Measurements from ENCODE around the gene CD72.
"Not testable (repeated sequence)": the region's sequence is repeated elsewhere in the genome, so short reads cannot be mapped to it uniquely, and the experiment has no call there.

CD72 gene

DNA sequence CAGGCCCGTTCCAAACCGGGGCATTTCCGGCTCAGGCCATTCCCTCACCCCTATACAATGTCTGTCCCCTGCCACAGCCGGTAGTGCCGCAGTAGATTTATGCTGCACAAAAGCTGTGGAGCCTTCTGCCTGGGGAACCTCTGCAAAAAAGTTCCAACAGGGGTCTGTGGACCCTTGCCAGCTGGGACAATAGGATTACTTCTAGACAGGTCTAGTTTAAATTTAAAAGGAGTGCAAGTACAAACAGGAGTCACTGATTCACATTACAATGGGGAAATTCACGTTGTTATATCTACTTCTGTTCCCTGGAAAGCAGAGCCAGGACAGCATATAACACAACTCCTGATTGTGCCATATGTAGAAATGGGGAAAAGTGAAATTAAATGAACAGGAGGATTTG is 34.7 kb downstream of the CD72 start:
- FAIRE-seq = not testable (repeated sequence)

DNA sequence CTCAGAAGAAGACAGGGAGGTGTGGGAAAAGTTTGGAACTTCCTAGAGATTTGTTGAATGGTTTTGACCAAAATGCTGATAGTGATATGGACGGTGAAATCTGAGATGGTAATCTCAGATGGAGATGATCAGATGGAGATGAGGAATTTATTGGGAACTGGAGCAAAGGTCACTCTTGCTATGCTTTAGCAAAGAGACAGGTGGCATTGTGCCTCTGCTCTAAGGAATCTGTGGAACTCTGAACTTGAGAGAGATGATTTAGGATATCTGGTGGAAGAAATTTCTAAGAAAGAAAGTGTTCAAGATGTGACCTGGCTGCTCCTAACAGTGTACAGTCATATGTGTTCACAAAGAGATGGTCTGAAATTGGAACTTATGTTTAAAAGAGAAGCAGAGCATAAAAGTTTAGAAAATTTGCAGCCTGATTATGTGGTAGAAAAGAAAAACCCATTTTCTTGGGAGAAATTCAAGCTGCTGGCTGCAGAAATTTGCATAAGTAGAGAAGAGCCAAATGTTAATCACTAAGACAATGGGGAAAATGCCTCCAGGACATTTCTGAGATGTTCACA is 38.5 kb downstream of the CD72 start:
- not testable (repeated sequence) for FAIRE-seq

GRCh38 chr9:35579130-35579529 is 39.1 kb downstream of the CD72 start:
- FAIRE-seq = no peak

- no peak for FAIRE-seq
These were observed 40.7 kb downstream of the CD72 start for GRCh38 chr9:35577486-35577885.

DNA sequence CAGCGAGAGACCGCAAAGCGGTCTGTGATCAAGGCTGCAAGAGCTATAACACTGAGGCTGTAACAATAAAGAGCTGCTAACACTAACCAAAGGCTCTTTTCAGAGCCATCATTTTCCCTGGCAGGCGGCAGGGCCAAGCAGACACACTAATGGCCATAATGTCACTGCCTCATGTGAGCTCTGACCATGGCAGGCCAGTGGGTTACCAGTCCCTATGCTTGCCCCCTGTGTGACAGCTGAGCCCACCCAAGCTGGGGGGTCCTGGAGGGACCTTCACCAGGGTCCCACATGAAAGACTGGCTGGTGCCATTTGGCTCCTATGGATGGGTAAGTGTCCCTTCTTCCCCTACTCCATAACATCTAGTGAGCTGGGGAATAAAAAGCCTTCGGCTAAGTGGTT is 42.7 kb downstream of the CD72 start:
- no peak for FAIRE-seq

GRCh38 chr9:35574578-35575122 is 43.6 kb downstream of the CD72 start:
- FAIRE-seq = no peak

DNA sequence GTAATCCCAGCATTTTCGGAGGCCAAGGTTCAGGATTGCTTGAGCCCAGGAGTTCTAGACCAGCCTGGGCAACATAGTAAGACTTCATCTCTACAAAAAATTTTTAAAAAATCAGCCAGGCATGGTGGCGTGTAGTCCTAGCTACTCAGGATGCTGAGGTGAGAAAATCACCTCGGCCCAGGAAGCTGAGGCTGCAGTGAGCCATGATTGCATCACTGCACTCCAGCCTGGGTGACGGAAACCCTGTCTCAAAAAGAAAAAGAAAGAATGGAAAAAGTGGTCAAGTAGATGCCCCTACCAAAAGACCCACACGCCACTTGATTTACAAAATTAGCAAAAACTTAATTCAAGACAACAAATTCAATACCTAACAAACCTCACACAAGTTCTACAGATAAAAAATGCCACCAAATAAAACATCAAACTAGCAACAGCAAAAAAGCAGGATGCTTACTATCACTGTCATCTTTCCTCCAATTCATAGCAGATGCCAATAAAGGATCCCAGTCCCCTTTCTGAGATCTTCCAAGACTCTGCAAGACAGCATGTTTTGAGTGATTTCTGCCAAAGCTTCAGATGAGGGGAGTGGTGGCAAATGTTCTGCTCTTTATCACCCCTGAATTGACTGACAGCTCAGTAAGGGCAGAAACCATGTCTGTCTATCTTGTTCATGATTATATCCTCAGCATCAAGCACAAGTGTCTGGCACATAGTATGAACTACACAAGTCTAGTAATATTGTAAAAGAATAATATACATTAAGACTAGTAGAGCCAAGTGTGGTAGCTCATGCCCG is 47.3 kb downstream of the CD72 start:
- FAIRE-seq = no peak

DNA sequence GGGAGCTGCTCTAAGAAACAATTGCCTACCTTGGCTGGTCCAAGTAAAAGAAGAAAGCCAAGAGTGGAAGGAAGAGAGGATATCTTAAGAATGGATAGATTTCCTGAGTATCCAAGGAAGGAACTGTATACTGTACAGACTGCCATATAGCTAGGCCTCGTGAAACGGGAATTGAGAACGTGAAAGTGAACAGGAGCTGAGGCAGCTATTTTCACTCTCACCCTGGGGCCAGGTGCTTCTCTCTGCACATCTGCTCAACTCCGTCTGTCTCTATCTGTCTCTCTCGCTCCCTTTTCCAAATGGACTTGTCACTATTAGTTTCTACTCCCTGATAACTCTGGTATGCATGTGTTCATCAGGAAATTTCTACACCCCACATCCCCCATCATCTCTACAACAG is 49.0 kb downstream of the CD72 start:
- FAIRE-seq = no peak

GRCh38 chr9:35568196-35568595 is 50.0 kb downstream of the CD72 start:
- FAIRE-seq = no peak

DNA sequence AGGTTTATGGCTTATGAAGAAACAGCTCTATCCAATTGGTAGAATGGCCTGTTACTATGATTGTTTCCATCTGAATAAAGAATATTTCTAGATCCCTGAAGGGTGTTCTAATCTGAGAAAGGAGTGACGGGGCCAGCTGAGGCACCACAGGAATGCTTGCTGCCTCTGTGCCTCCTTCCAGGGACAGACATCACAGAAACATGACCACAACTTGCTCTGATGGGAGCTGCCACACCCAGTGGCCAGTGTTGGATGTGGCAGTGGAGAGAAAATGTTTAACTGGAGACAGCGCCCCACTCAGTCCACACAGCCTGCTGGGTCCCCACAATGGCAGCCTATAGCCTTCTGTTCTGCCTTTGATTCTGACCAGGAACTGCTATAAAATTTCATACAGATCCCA is 51.8 kb downstream of the CD72 start:
- FAIRE-seq = no peak

- FAIRE-seq = no peak
These were observed 53.6 kb downstream of the CD72 start for GRCh38 chr9:35564658-35565061.

- FAIRE-seq = no peak
These were observed 54.4 kb downstream of the CD72 start for GRCh38 chr9:35563791-35564197.

DNA sequence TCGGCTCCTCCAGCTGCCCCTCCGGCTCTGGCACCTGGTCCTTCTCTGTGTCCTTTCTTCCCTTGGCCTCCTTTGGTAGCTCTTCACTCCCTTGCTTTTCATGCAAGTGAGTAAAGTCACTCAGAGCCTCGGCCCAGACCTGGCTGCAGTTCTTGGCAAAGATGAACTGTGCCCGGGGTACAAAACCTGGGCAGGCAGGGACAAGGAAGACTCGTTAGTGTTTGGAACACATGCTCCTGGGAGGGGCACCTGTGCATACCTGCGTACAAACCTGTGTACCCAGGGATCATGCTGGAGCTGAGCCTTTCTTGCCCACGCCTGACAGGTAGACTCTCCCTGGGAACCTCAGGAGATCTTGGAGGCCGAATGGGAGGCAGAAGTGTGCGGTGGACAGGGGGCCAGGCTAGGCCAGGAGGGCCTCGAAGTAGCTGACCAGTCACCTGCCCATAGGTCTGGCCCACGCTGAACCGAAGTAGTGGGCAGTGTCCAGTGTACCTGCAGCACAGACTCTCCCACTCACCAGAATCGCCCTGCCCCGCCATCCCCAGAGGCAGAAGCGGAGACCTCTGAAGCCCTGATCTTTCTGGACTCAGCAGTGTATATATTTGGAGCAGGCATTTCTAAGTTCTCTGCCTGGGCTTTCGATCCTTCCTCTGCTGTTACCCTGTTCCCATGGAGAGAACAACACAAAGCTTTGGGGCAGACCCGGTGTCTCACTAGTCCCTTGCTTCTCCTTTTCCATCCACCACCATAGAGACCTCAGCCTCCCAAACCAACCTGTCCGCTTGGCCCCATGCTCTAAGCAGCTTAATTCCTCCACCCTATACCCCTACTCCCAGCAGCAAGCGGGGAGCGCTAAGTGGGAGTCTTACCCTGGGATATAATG is 55.1 kb downstream of the CD72 start:
- FAIRE-seq = no peak

GRCh38 chr9:35561468-35562261 is 56.5 kb downstream of the CD72 start:
- FAIRE-seq = no peak

DNA sequence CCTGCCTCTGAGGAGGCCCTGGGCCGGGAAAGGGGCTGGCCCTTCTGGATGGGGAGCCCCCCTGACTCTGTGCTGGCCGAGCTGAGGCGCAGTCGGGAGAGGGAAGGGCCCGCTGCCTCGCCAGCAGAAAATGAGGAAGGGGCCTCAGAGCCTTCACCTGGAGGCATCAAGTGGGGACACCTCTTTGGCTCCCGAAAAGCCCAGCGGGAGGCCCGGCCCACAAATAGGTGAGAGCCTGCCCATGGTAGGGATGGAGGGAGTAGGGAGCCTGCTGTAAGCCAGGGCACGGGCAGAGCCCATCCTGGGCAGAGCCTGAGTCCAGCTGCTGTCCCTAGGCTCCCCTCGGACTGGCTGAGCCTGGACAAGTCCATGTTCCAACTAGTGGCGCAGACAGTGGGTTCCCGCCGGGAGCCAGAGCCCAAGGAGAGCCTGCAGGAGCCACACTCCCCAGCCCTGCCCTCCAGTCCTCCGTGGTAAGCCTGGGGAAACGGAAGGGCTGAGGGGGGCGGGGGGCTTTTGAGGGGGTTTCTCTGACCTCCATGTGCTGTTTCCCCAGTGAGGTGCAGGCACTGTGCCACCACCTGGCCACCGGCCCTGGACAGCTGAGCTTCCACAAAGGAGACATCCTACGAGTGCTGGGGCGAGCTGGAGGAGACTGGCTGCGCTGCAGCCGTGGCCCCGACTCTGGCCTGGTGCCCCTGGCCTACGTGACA is 57.4 kb downstream of the CD72 start:
- no peak for FAIRE-seq

All from endometrium (tissue), 2 donors.